GM20000 (cell line): Measurements from ENCODE around the gene SOS1.

Source experiments
- DNase-seq: peaks from one replicate; pipeline ENCODE4 v3.0.0; 2012; ENCODE audit warnings: low spot score
- TF ChIP-seq, protein P1 (sequence below): IDR thresholded peaks from 2 replicates; pipeline ENCODE4 v1.5.1; 2012; ENCODE audit warnings: mild to moderate bottlenecking, control low read depth; ENCODE audit errors: extremely low read depth, missing control alignments

The SOS1 gene

DNA sequence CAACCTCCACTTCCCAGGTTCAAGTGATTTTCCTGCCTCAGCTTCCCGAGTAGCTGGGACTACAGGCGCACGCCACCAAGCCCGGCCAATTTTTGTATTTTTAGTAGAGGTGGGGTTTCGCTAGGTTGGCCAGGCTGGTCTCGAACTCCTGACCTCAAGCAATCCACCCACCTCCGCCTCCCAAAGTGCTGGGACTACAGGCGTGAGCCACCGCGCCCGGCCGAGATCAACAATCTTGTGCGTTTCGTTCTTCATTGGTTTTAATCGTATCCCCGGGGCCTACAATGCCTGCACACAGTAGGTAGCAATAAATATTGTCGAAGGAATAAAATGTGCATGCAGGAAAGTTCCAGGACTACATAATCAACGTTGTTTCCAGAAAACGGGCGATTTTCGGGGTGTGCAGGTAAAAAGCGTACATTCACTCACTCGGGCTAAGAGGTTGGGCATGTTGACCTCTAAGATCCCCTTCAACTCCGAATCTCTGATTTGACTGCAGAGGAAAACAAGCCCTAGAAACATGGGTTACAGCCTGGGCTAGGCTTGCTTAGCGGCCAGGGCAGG lies 2.7 kb upstream of the SOS1 start:
- TF ChIP-seq, protein P1, sequence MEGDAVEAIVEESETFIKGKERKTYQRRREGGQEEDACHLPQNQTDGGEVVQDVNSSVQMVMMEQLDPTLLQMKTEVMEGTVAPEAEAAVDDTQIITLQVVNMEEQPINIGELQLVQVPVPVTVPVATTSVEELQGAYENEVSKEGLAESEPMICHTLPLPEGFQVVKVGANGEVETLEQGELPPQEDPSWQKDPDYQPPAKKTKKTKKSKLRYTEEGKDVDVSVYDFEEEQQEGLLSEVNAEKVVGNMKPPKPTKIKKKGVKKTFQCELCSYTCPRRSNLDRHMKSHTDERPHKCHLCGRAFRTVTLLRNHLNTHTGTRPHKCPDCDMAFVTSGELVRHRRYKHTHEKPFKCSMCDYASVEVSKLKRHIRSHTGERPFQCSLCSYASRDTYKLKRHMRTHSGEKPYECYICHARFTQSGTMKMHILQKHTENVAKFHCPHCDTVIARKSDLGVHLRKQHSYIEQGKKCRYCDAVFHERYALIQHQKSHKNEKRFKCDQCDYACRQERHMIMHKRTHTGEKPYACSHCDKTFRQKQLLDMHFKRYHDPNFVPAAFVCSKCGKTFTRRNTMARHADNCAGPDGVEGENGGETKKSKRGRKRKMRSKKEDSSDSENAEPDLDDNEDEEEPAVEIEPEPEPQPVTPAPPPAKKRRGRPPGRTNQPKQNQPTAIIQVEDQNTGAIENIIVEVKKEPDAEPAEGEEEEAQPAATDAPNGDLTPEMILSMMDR, result no peak
- no peak for DNase-seq

DNA sequence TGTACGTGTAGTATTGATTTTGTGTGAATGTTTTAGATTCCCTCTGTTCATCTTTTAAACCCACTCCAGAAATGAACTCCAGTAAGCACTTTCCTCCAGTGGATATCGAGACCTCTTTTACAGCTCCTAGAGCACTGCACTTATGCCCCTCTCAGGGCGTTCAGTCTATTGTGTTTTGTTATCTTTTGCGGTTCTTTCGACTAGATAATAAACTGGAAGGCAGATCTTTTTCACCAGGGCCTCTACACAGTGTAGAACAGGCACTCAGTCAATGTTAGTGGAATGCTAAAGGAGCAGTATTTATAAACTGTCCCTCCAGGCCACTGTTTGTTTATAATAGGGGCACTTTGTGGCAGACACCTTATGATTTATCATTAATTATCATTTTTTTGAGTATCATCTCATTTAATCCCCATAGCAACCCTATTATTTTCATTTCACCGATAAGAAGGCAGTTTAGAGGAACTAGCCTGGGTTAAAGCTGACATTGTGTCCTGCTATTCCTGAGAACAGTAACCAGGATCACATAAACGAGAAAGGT lies 742 bp upstream of the SOS1 start:
- DNase-seq, result no peak
- TF ChIP-seq, protein P1, result no peak

DNA sequence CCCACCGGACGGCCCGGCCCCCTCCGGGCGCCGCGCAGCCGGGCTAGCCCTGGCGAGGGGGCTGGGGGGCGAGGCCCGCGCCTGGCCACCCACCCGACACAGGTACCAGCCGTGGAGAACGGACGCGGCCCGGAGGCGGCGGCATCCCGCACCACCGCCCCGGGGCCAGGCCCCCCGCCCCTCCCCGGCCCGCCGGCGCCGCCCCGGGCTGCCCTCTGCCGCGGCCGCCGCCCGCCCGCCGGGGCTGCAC lies 405 bp downstream of the SOS1 start:
- TF ChIP-seq, protein P1, result no peak
- no peak for DNase-seq

DNA sequence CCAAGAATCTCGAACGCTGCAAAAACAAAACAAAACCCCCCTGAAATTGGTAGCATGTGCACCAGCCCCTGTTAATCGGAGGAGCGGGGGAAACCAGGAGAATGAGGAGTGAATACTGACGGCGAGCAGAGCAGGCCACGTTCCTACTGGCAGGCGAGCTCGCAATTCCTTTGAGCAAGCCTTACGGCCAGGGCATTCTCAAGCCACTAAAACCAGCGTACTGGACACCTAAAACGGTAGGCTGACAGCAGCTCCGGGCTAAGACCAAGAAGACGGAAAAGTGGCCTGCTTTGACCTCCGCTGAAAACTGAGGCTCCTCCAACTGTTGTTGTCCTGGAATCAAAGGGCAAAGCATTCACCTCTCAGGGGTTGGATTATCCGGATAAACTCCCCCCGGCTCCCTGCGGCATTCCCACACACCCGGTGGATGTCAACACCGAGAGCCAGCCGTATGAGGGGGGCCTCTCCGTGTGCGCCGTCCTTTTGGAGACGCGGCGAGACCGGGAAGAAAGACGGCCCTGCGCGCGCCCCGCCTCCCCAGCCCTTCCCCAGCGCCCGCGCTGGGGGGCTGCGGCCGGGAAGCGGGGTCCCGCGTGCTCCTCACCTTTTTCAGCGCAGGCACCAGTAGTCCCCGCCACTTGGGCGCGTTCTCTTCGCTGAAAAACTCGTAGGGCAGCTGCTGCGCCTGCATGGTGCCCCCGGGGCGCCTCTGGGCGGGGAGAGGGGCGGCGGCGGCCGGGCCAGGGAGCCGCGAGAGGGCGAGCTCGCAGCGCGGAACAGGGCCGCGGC lies 925 bp downstream of the SOS1 start:
- peak; percentile 89 for DNase-seq
- TF ChIP-seq, protein P1, result peak; percentile 74

DNA sequence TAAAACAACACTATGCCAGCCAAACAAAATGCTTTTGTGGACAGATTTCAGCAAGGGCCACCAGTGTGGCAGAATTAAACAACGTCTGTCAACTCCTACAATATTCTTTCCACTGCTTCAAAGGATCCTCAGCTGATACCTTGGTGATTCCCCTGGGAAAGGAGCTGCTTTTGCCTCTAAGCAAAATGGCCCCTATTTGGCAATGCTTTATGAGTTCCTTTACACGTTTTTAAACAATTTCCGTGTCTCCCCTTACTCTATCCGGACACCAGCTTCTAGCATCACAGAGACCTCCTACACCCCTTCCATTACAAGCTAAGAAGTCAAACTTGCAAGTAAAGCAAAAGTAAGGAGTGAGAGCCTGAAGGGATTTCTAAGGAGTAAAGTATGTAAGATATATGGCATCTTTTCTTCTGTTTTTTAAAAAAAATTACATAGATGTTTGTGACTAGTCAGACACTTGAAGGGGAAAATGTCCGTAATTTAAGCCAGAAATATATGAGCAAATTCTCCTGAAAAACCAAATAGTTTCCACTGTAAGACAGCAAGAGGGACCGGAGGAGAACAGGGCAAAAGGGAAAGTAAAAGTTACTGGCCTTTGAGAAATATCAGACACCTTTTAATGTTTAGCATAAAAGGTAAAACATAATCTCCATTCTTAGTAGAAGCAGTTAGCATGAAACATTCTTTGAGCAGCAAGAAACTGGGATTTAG lies 1.9 kb downstream of the SOS1 start:
- TF ChIP-seq, protein P1, result no peak
- DNase-seq, result peak; percentile 54

DNA sequence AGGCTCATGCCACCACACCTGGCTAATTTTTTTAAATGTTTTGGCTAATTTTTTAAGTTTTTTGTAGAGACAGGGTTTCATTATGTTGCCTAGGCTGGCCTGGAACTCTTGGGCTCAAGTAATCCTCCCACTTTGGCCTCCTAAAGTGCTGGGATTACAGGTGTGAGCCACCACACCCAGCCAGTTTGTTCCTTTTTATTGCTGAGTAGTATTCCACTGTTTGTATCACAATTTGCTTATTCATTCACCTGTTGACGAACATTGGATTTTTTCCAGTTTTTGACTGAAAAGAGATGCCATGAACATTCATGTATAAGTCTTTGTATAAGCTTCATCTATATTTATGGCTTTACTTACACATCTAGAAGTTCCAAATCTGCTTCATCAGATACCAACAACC lies 5.3 kb downstream of the SOS1 start:
- TF ChIP-seq, protein P1, result no peak
- DNase-seq, result no peak

DNA sequence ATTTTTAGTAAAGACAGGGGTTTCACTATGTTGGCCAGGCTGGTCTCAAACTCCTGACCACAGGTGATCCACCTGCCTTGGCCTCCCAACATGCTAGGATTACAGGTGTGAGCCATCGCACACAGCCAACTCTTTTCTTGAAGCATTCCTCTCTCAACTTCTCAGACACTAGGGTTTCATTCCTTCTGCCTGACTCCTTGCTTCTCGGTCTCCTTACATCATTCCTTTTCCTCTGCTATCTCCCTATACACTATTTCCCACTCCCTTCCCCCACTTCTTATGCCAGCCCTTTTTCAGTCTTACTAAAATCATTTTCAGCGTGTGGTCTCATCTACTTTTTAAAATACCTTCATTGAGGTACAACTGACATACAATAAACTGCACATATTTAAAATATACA lies 6.1 kb downstream of the SOS1 start:
- TF ChIP-seq, protein P1, result no peak
- no peak for DNase-seq
